HEK293 (cell line): ENCODE data around the gene NXPH4.

ENCODE experiments used
- CTCF ChIA-PET: fragments of 350-600 bp; formaldehyde crosslinking; extraction: SDS; loops from one replicate; lab custom pipeline; 2021; ENCODE audit warnings: antibody characterized with exemption; lab: Yijun Ruan, JAX
- POLR2A ChIA-PET: fragments of 300-600 bp; formaldehyde crosslinking; extraction: SDS; loops from one replicate; lab custom pipeline; 2020; ENCODE audit warnings: antibody characterized with exemption, inconsistent platforms; lab: Yijun Ruan, JAX
- H3K27ac ChIP-seq: fragments of 200-500 bp; sonication (Bioruptor generic); 2 replicates; pipeline ENCODE4 v1.5.1; 2014; ENCODE audit warnings: low read depth, low read length, control low read depth, inconsistent platforms; ENCODE audit errors: extremely low read depth
- H3K36me3 ChIP-seq, 2 experiments: fragments of 200-500 bp in 1 of 2; sonication (Bioruptor generic) in 1 of 2; 1 replicate in 1 of 2; 2 replicates in 1 of 2; pipeline ENCODE4 v1.5.1; 2014 to 2017; ENCODE audit warnings: inconsistent platforms in 2 of 2, low read length in 2 of 2; ENCODE audit not compliant: control insufficient read depth in 2 of 2, insufficient read depth in 1 of 2
- H3K4me1 ChIP-seq: fragments of 200-500 bp; sonication (Bioruptor generic); 2 replicates; pipeline ENCODE4 v1.5.1; 2014; ENCODE audit warnings: mild to moderate bottlenecking, low read length, inconsistent platforms; ENCODE audit not compliant: control insufficient read depth, insufficient read depth
- H3K4me3 ChIP-seq: 2 replicates; pipeline ENCODE4 v1.5.1; 2011; ENCODE audit warnings: low read depth, mild to moderate bottlenecking, control low read depth, low read length, moderate library complexity
- H3K9me3 ChIP-seq: fragments of 200-500 bp; sonication (Bioruptor generic); 2 replicates; pipeline ENCODE4 v1.5.1; 2014; ENCODE audit warnings: low read depth, low read length, inconsistent platforms; ENCODE audit not compliant: control insufficient read depth, insufficient read depth
- IKZF3 ChIP-seq: fragments of 450-650 bp; IDR thresholded peaks from 2 replicates; pipeline ENCODE4 v1.5.0; 2018; ENCODE audit warnings: missing biosample characterization, mild to moderate bottlenecking, missing genetic modification characterization, moderate library complexity
- RBAK ChIP-seq: fragments of 450-650 bp; formaldehyde crosslinking; IDR thresholded peaks from 2 replicates; pipeline ENCODE4 v1.5.1; 2016; ENCODE audit warnings: missing biosample characterization, missing genetic modification characterization
- SALL2 ChIP-seq: fragments of 450-650 bp; formaldehyde crosslinking; IDR thresholded peaks from 2 replicates; pipeline ENCODE4 v1.5.0; 2017; ENCODE audit warnings: missing biosample characterization, mild to moderate bottlenecking, missing genetic modification characterization, borderline replicate concordance
- SETDB1 ChIP-seq: IDR thresholded peaks from one replicate; pipeline ENCODE4 v1.6.1; 2017; ENCODE audit warnings: mild to moderate bottlenecking, low read length, moderate library complexity, mixed read lengths; ENCODE audit not compliant: insufficient read length
- TCF7L2 ChIP-seq: IDR thresholded peaks from 2 replicates; pipeline ENCODE4 v1.6.1; 2011; ENCODE audit warnings: low read depth, mild to moderate bottlenecking, inconsistent platforms, low read length, moderate library complexity, borderline replicate concordance
- TRIM28 ChIP-seq: IDR thresholded peaks from 2 replicates; pipeline ENCODE4 v1.6.1; 2011; ENCODE audit warnings: low read length, control low read depth, borderline replicate concordance
- YY1 ChIP-seq: fragments of 450-650 bp; formaldehyde crosslinking; IDR thresholded peaks from 2 replicates; pipeline ENCODE4 v1.5.1; 2018; ENCODE audit warnings: missing biosample characterization, missing genetic modification characterization
- ZBTB11 ChIP-seq: fragments of 450-650 bp; formaldehyde crosslinking; conservative IDR thresholded peaks from 2 replicates; pipeline ENCODE4 v1.5.1; 2016; ENCODE audit warnings: low read depth, missing biosample characterization, missing genetic modification characterization
- ZEB2 ChIP-seq: fragments of 450-650 bp; formaldehyde crosslinking; IDR thresholded peaks from 2 replicates; pipeline ENCODE4 v1.5.1; 2016; ENCODE audit warnings: missing biosample characterization, missing genetic modification characterization
- ZNF133 ChIP-seq: fragments of 450-650 bp; formaldehyde crosslinking; IDR thresholded peaks from 2 replicates; pipeline ENCODE4 v1.5.1; 2016; ENCODE audit warnings: missing biosample characterization, missing genetic modification characterization
- ZNF155 ChIP-seq: fragments of 450-650 bp; formaldehyde crosslinking; IDR thresholded peaks from 2 replicates; pipeline ENCODE4 v1.5.1; 2016; ENCODE audit warnings: missing biosample characterization, missing genetic modification characterization
- ZNF19 ChIP-seq: fragments of 450-650 bp; formaldehyde crosslinking; IDR thresholded peaks from 2 replicates; pipeline ENCODE4; 2016; ENCODE audit warnings: missing biosample characterization, missing genetic modification characterization, low read depth
- ZNF394 ChIP-seq: fragments of 450-650 bp; formaldehyde crosslinking; IDR thresholded peaks from 2 replicates; pipeline ENCODE4 v1.5.1; 2016; ENCODE audit warnings: missing biosample characterization, missing genetic modification characterization, mild to moderate bottlenecking, moderate library complexity, borderline replicate concordance
- ZNF416 ChIP-seq: fragments of 450-650 bp; formaldehyde crosslinking; IDR thresholded peaks from 2 replicates; pipeline ENCODE4 v1.5.1; 2016; ENCODE audit warnings: missing biosample characterization, missing genetic modification characterization
- ZNF423 ChIP-seq: fragments of 450-650 bp; formaldehyde crosslinking; IDR thresholded peaks from 2 replicates; pipeline ENCODE4 v1.5.1; 2016; ENCODE audit warnings: missing biosample characterization, missing genetic modification characterization
- ZNF473 ChIP-seq: fragments of 450-650 bp; formaldehyde crosslinking; IDR thresholded peaks from 2 replicates; pipeline ENCODE4 v1.5.1; 2017; ENCODE audit warnings: missing biosample characterization, missing genetic modification characterization
- ZNF596 ChIP-seq: fragments of 450-650 bp; IDR thresholded peaks from 2 replicates; pipeline ENCODE4 v1.5.0; 2018; ENCODE audit warnings: missing biosample characterization, mild to moderate bottlenecking, missing genetic modification characterization, moderate library complexity
- ZNF600 ChIP-seq: fragments of 450-650 bp; formaldehyde crosslinking; IDR thresholded peaks from 2 replicates; pipeline ENCODE4 v1.5.1; 2016; ENCODE audit warnings: missing biosample characterization, missing genetic modification characterization
- ZNF623 ChIP-seq: fragments of 450-650 bp; formaldehyde crosslinking; IDR thresholded peaks from 2 replicates; pipeline ENCODE4 v1.5.1; 2016; ENCODE audit warnings: missing biosample characterization, missing genetic modification characterization
- ZNF626 ChIP-seq: fragments of 450-650 bp; sonication (Bioruptor Pico); formaldehyde crosslinking; IDR thresholded peaks from 2 replicates; pipeline ENCODE4 v1.5.1; 2018; ENCODE audit warnings: missing biosample characterization, missing genetic modification characterization, inconsistent platforms
- ZNF701 ChIP-seq: fragments of 450-650 bp; formaldehyde crosslinking; IDR thresholded peaks from 2 replicates; pipeline ENCODE4 v1.5.1; 2016; ENCODE audit warnings: missing biosample characterization, missing genetic modification characterization
- ZSCAN23 ChIP-seq: fragments of 450-650 bp; formaldehyde crosslinking; IDR thresholded peaks from 2 replicates; pipeline ENCODE4 v1.5.1; 2016; ENCODE audit warnings: missing biosample characterization, missing genetic modification characterization
- TF ChIP-seq, protein P1 (sequence below): fragments of 450-650 bp; formaldehyde crosslinking; IDR thresholded peaks from 2 replicates; pipeline ENCODE4 v1.5.1; 2016; ENCODE audit warnings: missing biosample characterization, missing genetic modification characterization, low read depth
- TF ChIP-seq, protein P2 (sequence below): fragments of 450-650 bp; formaldehyde crosslinking; IDR thresholded peaks from 2 replicates; pipeline ENCODE4 v1.5.1; 2016; ENCODE audit warnings: missing biosample characterization, missing genetic modification characterization
- TF ChIP-seq, protein P3 (sequence below): fragments of 450-650 bp; formaldehyde crosslinking; IDR thresholded peaks from 2 replicates; pipeline ENCODE4 v1.5.1; 2016; ENCODE audit warnings: missing biosample characterization, missing genetic modification characterization
- TF ChIP-seq, protein P4 (sequence below): fragments of 450-650 bp; formaldehyde crosslinking; IDR thresholded peaks from 2 replicates; pipeline ENCODE4 v1.5.1; 2016; ENCODE audit warnings: missing biosample characterization, missing genetic modification characterization
- TF ChIP-seq, protein P5 (sequence below): fragments of 450-650 bp; formaldehyde crosslinking; IDR thresholded peaks from 2 replicates; pipeline ENCODE4 v1.5.1; 2016; ENCODE audit warnings: missing biosample characterization, missing genetic modification characterization, low read depth

NXPH4 gene

GRCh38 chr12:57244312-57244696 lies 27.7 kb downstream of the NXPH4 start:
- H3K9me3 ChIP-seq: no peaks in the 10 kb centered on the region

DNA sequence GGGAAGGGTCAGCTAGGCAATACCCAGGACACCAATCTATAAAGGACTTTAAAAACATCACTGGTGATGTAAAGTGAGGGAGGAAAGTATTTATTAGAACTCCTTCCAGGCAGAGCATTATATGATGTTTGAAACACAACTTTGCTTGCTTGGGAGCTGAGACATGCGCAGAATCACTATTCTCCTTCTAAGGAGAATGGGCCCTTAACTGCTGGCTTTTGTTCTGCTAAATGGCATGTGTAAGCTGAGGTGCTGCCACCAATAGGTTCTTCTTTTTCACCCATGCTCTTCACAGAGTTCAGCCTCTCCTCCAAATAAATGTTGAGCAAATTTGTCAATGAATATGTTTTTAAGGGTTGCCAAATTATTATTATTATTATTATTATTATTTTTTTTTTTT lies 30.4 kb downstream of the NXPH4 start:
- POLR2A ChIA-PET: no interaction called here
- H3K4me1 ChIP-seq: 0 out of 2 replicates have a peak, but pooled peaks cover 4% of the 10 kb centered on the region
- TF ChIP-seq ZNF394 (tag by site-specific recombination) (no peak), ZNF133 (tag by site-specific recombination) (no peak), ZNF423 (no peak), SETDB1 (no peak), TRIM28 (no peak), IKZF3 (tag by site-specific recombination) (no peak), ZNF416 (no peak), ZNF473 (no peak), ZNF623 (tag by site-specific recombination) (no peak), ZNF19 (tag by site-specific recombination) (no peak), ZNF155 (no peak), ZNF701 (tag by site-specific recombination) (no peak), ZBTB11 (no peak)
- TF ChIP-seq, protein P1, sequence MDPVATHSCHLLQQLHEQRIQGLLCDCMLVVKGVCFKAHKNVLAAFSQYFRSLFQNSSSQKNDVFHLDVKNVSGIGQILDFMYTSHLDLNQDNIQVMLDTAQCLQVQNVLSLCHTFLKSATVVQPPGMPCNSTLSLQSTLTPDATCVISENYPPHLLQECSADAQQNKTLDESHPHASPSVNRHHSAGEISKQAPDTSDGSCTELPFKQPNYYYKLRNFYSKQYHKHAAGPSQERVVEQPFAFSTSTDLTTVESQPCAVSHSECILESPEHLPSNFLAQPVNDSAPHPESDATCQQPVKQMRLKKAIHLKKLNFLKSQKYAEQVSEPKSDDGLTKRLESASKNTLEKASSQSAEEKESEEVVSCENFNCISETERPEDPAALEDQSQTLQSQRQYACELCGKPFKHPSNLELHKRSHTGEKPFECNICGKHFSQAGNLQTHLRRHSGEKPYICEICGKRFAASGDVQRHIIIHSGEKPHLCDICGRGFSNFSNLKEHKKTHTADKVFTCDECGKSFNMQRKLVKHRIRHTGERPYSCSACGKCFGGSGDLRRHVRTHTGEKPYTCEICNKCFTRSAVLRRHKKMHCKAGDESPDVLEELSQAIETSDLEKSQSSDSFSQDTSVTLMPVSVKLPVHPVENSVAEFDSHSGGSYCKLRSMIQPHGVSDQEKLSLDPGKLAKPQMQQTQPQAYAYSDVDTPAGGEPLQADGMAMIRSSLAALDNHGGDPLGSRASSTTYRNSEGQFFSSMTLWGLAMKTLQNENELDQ (tag by site-specific recombination): no peak

More at GRCh38 chr12:57244312-57244696, 27.7 kb downstream of the NXPH4 start:
- Histone ChIP-seq H3K27ac (no peak overlapping the region), H3K4me3 (no peak overlapping the region), H3K4me1 (0 out of 2 replicates have a peak, but pooled peaks cover 3% of the 10 kb centered on the region), H3K36me3 (no peaks in the 10 kb centered on the region; a peak in 1 of 3 replicates)
- ChIA-PET CTCF (interaction anchor here (0.5 to 23.3 kb wide), 16 partner anchors 8 to 586 kb away, joined by 3 to 628 read pairs (median 5); partner anchors contain the start of genes GLI1, INHBE, NXPH4 and SHMT2), POLR2A (interaction anchor here (0.9 kb wide), 1 partner anchor 9 kb away, joined by 3 read pairs; no protein-coding TSS in a partner anchor)
- TF ChIP-seq ZSCAN23 (tag by site-specific recombination) (no peak), TCF7L2 (no peak), ZEB2 (no peak), ZNF596 (tag by site-specific recombination) (no peak), ZNF155 (no peak), YY1 (tag by site-specific recombination) (no peak), SALL2 (tag by site-specific recombination) (no peak), RBAK (no peak), ZNF626 (no peak), ZNF600 (tag by site-specific recombination) (no peak)
- TF ChIP-seq, protein P2, sequence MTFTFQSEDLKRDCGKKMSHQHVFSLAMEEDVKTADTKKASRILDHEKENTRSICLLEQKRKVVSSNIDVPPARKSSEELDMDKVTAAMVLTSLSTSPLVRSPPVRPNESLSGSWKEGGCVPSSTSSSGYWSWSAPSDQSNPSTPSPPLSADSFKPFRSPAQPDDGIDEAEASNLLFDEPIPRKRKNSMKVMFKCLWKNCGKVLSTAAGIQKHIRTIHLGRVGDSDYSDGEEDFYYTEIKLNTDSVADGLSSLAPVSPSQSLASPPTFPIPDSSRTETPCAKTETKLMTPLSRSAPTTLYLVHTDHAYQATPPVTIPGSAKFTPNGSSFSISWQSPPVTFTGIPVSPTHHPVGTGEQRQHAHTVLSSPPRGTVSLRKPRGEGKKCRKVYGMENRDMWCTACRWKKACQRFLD (tag by site-specific recombination): no peak
- TF ChIP-seq, protein P3, sequence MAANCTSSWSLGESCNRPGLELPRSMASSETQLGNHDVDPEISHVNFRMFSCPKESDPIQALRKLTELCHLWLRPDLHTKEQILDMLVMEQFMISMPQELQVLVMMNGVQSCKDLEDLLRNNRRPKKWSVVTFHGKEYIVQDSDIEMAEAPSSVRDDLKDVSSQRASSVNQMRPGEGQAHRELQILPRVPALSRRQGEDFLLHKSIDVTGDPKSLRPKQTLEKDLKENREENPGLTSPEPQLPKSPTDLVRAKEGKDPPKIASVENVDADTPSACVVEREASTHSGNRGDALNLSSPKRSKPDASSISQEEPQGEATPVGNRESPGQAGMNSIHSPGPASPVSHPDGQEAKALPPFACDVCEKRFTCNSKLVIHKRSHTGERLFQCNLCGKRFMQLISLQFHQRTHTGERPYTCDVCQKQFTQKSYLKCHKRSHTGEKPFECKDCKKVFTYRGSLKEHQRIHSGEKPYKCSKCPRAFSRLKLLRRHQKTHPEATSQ: no peak
- TF ChIP-seq, protein P4, sequence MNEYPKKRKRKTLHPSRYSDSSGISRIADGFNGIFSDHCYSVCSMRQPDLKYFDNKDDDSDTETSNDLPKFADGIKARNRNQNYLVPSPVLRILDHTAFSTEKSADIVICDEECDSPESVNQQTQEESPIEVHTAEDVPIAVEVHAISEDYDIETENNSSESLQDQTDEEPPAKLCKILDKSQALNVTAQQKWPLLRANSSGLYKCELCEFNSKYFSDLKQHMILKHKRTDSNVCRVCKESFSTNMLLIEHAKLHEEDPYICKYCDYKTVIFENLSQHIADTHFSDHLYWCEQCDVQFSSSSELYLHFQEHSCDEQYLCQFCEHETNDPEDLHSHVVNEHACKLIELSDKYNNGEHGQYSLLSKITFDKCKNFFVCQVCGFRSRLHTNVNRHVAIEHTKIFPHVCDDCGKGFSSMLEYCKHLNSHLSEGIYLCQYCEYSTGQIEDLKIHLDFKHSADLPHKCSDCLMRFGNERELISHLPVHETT (tag by site-specific recombination): no peak
- TF ChIP-seq, protein P5, sequence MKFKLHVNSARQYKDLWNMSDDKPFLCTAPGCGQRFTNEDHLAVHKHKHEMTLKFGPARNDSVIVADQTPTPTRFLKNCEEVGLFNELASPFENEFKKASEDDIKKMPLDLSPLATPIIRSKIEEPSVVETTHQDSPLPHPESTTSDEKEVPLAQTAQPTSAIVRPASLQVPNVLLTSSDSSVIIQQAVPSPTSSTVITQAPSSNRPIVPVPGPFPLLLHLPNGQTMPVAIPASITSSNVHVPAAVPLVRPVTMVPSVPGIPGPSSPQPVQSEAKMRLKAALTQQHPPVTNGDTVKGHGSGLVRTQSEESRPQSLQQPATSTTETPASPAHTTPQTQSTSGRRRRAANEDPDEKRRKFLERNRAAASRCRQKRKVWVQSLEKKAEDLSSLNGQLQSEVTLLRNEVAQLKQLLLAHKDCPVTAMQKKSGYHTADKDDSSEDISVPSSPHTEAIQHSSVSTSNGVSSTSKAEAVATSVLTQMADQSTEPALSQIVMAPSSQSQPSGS (tag by site-specific recombination): no peak

More for the DNA sequence above, 30.4 kb downstream of the NXPH4 start:
- Histone ChIP-seq H3K9me3 (no peaks in the 10 kb centered on the region), H3K27ac (no peak overlapping the region), H3K4me3 (no peak overlapping the region), H3K36me3 (no peaks in the 10 kb centered on the region; a peak in 1 of 3 replicates)
- CTCF ChIA-PET: interaction anchor here (0.6 to 23.3 kb wide), 9 partner anchors 10 to 207 kb away, joined by 3 to 628 read pairs (median 4); partner anchors contain the start of genes INHBE and NXPH4
